Gastroesophageal sphincter (tissue), 3 donors: ENCODE results near the gene ZFP36.

Experiments
- CTCF ChIP-seq, 4 experiments: fragments of 200-600 bp in 2 of 4; fragments of 450-650 bp in 2 of 4; sonication (generic) in 1 of 4; IDR thresholded peaks; one replicate each; pipeline ENCODE4 v1.5.1; 2017 to 2019; ENCODE audit warnings: antibody characterized with exemption in 4 of 4, mild to moderate bottlenecking in 2 of 4, moderate library complexity in 2 of 4
- POLR2AphosphoS5 ChIP-seq: sonication (generic); formaldehyde crosslinking; IDR thresholded peaks from one replicate; pipeline ENCODE4 v1.6.1; 2017; ENCODE audit warnings: antibody characterized with exemption

GRCh38 chr19:39408392-39409207 lies 2.0 kb downstream of the ZFP36 start:
- TF ChIP-seq CTCF (IDR thresholded peaks at IDR 0.05) (no peak), POLR2AphosphoS5 (peak; percentile 89)
